Measurements from ENCODE around the gene ESAM.
A peak's percentile ranks its signal among the peaks of the same experiment; 100 is the strongest.

ESAM gene

GRCh38 chr11:124801014-124801413, 38.9 kb upstream of the ESAM start:
- no peaks in the 10 kb centered on the region for H3K9me3 ChIP-seq (ENCODE audit: control extremely low read depth in 1 of 5, control insufficient read depth in 4 of 5, insufficient read depth in 2 of 5, low read depth in 1 of 5, low read length in 4 of 5)
- ChIA-PET CTCF (interaction anchor here (0.7 to 6.0 kb wide), 12 partner anchors 18 to 139 kb away, joined by 3 to 43 read pairs (median 5); partner anchors contain the start of genes ESAM and VSIG2), POLR2A (no interaction called here)
- H3K36me3 ChIP-seq (ENCODE audit: control insufficient read depth in 4 of 4, insufficient read depth in 4 of 4, low read length in 3 of 4), result no peaks in the 10 kb centered on the region
- peaks cover 0 to 27% (median 16%) of the 10 kb centered on the region in 5 experiments for H3K27me3 ChIP-seq (replicated peaks in 2 of 5; ENCODE audit: control insufficient read depth in 4 of 5, insufficient read depth in 5 of 5, low read length in 4 of 5)
- peak overlapping the region in 6 of 7 experiments; percentile 72 to 85 (median 80) for H3K4me3 ChIP-seq (ENCODE audit: control insufficient read depth in 1 of 7, extremely low read depth in 1 of 7, insufficient read depth in 4 of 7, low read depth in 2 of 7, low read length in 6 of 7)
- DNase-seq, result peak in 2 of 3 donors; percentile 34 to 45
- WGBS (ENCODE audit: insufficient coverage), result 20% methylated on average over 2 of the region's 8 CpGs
- peaks cover 11 to 18% (median 15%) of the 10 kb centered on the region in 4 experiments for H3K4me1 ChIP-seq (ENCODE audit: control extremely low read depth in 1 of 4, control insufficient read depth in 4 of 4, insufficient read depth in 4 of 4, low read length in 3 of 4)
- no peak overlapping the region for H3K27ac ChIP-seq (ENCODE audit: insufficient read depth in 1 of 2, low read depth in 1 of 2, low read length in 2 of 2, poor library complexity in 1 of 2, severe bottlenecking in 2 of 2)

DNA sequence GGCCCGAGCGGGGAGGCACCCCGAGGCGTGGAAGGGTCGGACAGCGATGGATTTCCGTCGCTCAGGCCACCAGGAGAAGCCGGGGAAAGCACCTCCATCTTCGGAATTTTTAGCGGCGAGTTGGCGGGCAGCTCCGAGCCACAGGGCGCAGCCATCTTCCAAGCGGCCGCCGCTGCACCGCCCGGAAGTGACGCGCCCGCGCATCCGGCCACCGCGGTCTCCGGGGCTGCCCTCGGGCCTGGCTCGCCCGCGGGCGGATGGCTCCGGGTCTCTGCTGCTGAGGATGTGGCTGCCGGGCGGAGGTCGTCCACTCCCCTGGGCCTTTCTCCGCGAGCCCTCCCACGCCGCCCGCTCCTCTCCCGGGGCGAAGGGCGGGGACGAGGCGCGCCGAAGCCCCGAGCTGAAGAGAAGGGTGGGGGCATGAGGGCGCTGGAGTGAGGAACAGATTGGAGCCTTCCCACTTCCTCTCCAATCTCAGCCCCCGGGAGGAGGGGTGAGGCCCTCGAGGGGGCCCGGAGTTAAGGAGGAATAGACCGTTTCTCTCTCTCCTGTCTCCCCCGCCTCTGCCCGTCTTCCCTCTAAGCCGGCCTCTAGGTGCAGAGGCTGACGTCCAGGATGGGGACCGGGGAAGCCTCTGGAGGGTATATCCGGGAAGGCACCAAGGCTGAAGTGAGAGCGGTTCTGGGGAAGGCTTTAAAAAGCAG, 38.3 kb upstream of the ESAM start, which contains the start of gene MSANTD2:
Gene MSANTD2, minus strand, starts transcription at position 181 of the 704 bp plus-strand sequence. Its CDS starts 26 bp downstream, at position 155.
- under 1% methylated on average over 34 of the region's 62 CpGs for WGBS (ENCODE audit: insufficient coverage)
- peak within 1 kb of the TSS; percentile 72 to 85 (median 81) for H3K4me3 ChIP-seq (ENCODE audit: control insufficient read depth in 1 of 7, extremely low read depth in 1 of 7, insufficient read depth in 4 of 7, low read depth in 2 of 7, low read length in 6 of 7)
- POLR2A ChIA-PET, result interaction anchor here (0.9 kb wide), 1 partner anchor 127 kb away, joined by 3 read pairs; the partner anchor contains the start of gene SIAE
- no peaks in the 10 kb centered on the region for H3K9me3 ChIP-seq (ENCODE audit: control extremely low read depth in 1 of 5, control insufficient read depth in 4 of 5, insufficient read depth in 2 of 5, low read depth in 1 of 5, low read length in 4 of 5)
- DNase-seq, result peak; percentile 65 to 82 (median 74)
- CTCF ChIA-PET, result interaction anchor here (0.8 to 6.0 kb wide), 12 partner anchors 13 to 157 kb away, joined by 3 to 43 read pairs (median 6); partner anchors contain the start of genes ESAM and VSIG2
- peaks cover 0 to 20% (median 16%) of the 10 kb centered on the region in 5 experiments for H3K27me3 ChIP-seq (replicated peaks in 2 of 5; ENCODE audit: control insufficient read depth in 4 of 5, insufficient read depth in 5 of 5, low read length in 4 of 5)
- no peaks in the 10 kb centered on the region for H3K36me3 ChIP-seq (ENCODE audit: control insufficient read depth in 4 of 4, insufficient read depth in 4 of 4, low read length in 3 of 4)
- H3K4me1 ChIP-seq (ENCODE audit: control extremely low read depth in 1 of 4, control insufficient read depth in 4 of 4, insufficient read depth in 4 of 4, low read length in 3 of 4), result peaks cover 11 to 18% (median 15%) of the 10 kb centered on the region in 4 experiments
- peak within 1 kb of the TSS in 1 of 2 experiments; percentile 68 for H3K27ac ChIP-seq (ENCODE audit: insufficient read depth in 1 of 2, low read depth in 1 of 2, low read length in 2 of 2, poor library complexity in 1 of 2, severe bottlenecking in 2 of 2)

DNA sequence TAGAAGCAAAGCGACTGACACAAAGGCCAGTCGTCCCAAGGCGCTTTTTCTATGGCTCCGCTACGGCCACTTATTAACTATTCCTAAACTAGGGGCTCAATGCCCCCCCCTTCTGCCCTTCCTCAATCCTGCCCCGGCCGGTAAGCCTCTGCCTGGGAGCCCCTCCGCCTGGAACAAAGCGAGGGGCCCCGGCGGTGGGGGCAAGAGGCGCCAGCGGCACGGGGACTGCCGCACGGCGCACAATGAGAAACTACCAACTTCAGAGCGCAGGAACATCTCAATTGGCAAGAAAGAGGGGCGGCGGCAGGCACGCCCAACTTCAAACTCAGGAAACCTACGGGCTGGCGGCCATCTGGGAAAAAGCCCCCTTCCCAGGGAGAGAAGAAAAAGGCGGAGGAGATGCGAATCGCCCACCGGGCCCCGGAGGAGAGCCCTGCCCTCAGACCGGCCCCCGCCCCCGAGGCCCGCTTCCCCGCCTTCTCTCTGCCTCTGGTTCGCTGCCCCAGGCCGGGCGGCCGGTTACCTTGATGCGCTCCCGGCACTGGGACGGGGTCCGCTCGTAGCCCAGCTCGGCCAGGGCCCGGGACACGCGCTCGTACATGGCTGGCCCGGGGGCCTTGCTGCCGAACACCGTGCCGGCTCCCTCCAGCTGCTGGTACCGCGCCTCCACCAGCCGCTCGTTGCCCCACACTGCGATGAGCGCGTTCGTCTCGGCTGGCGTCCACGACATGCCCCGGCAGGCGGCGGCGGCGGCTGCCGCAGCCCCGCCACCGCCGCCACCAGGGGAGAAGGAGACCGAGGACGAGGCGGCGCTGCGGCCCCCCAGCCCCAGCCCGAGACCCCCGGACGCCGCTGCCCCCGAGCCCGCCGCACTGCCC, 37.5 kb upstream of the ESAM start:
- peak; percentile 36 to 70 (median 59) for DNase-seq
- Histone ChIP-seq H3K27me3 (replicated peaks in 2 of 5; ENCODE audit: control insufficient read depth in 4 of 5, insufficient read depth in 5 of 5, low read length in 4 of 5) (peaks cover 0 to 17% (median 16%) of the 10 kb centered on the region in 5 experiments), H3K4me3 (ENCODE audit: control insufficient read depth in 1 of 7, extremely low read depth in 1 of 7, insufficient read depth in 4 of 7, low read depth in 2 of 7, low read length in 6 of 7) (peak overlapping the region; percentile 72 to 85 (median 81)), H3K9me3 (ENCODE audit: control extremely low read depth in 1 of 5, control insufficient read depth in 4 of 5, insufficient read depth in 2 of 5, low read depth in 1 of 5, low read length in 4 of 5) (no peaks in the 10 kb centered on the region), H3K36me3 (ENCODE audit: control insufficient read depth in 4 of 4, insufficient read depth in 4 of 4, low read length in 3 of 4) (no peaks in the 10 kb centered on the region), H3K27ac (ENCODE audit: insufficient read depth in 1 of 2, low read depth in 1 of 2, low read length in 2 of 2, poor library complexity in 1 of 2, severe bottlenecking in 2 of 2) (peak overlapping the region in 1 of 2 experiments; percentile 68), H3K4me1 (ENCODE audit: control extremely low read depth in 1 of 4, control insufficient read depth in 4 of 4, insufficient read depth in 4 of 4, low read length in 3 of 4) (peaks cover 11 to 18% (median 15%) of the 10 kb centered on the region in 4 experiments)
- under 1% methylated on average over 64 of the region's 83 CpGs for WGBS (ENCODE audit: insufficient coverage)
- CTCF ChIA-PET, result interaction anchor here (0.8 to 6.0 kb wide), 16 partner anchors 9 to 157 kb away, joined by 3 to 43 read pairs (median 6); partner anchors contain the start of genes ESAM and ROBO3
- POLR2A ChIA-PET, result interaction anchor here (0.9 kb wide), 1 partner anchor 127 kb away, joined by 3 read pairs; the partner anchor contains the start of gene SIAE

DNA sequence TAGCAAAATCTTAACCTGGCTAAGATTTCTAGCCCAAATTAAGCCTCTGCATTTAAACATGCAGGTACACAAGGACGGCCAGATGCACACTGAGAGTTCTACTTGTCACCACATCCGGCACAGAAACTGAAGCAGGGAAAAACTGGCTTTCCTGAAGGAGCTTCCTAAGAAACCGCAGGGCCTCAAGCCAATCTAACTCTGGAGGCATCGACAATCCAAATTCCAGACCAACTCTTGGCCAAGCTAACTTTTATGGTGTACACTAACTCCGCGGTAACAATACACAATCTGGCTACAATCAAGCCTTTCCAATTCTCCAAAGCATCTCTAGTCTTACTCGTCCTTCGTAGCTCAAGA, 36.9 kb upstream of the ESAM start:
- H3K27ac ChIP-seq (ENCODE audit: insufficient read depth in 1 of 2, low read depth in 1 of 2, low read length in 2 of 2, poor library complexity in 1 of 2, severe bottlenecking in 2 of 2), result no peak overlapping the region
- no peaks in the 10 kb centered on the region for H3K36me3 ChIP-seq (ENCODE audit: control insufficient read depth in 4 of 4, insufficient read depth in 4 of 4, low read length in 3 of 4)
- ChIA-PET CTCF (interaction anchor here (0.8 to 6.0 kb wide), 13 partner anchors 8 to 156 kb away, joined by 3 to 43 read pairs (median 5); partner anchors contain the start of genes ESAM and ROBO3), POLR2A (no interaction called here)
- peaks cover 0 to 17% (median 14%) of the 10 kb centered on the region in 5 experiments for H3K27me3 ChIP-seq (replicated peaks in 2 of 5; ENCODE audit: control insufficient read depth in 4 of 5, insufficient read depth in 5 of 5, low read length in 4 of 5)
- H3K4me1 ChIP-seq (ENCODE audit: control extremely low read depth in 1 of 4, control insufficient read depth in 4 of 4, insufficient read depth in 4 of 4, low read length in 3 of 4), result peaks cover 11 to 18% (median 15%) of the 10 kb centered on the region in 4 experiments
- WGBS (ENCODE audit: insufficient coverage), result 10% methylated on average over 8 of the region's 8 CpGs
- H3K9me3 ChIP-seq (ENCODE audit: control extremely low read depth in 1 of 5, control insufficient read depth in 4 of 5, insufficient read depth in 2 of 5, low read depth in 1 of 5, low read length in 4 of 5), result no peaks in the 10 kb centered on the region
- peak overlapping the region in 6 of 7 experiments; percentile 72 to 85 (median 80) for H3K4me3 ChIP-seq (ENCODE audit: control insufficient read depth in 1 of 7, extremely low read depth in 1 of 7, insufficient read depth in 4 of 7, low read depth in 2 of 7, low read length in 6 of 7)
- DNase-seq, result peak in 1 of 3 donors; percentile 16

DNA sequence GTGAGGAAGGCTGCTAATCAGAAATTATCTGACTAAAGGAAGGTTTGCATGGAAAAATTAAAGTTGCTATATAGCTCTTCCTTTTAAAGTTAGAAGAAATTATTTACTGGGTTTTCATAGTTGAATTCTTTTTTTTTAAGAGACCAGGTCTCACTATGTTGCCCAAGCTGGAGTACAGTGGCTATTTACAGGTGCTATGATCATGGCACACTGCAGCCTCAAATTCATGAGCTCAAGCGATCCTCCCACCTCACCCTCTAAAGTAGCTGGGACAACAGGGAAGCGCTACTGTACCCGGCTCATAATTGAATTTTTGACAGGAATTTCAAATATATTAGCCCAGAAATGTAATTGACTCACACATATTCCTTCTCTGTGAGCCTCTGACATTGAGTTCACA, 34.2 kb upstream of the ESAM start:
- DNase-seq, result no peak
- POLR2A ChIA-PET, result no interaction called here
- no peaks in the 10 kb centered on the region for H3K9me3 ChIP-seq (ENCODE audit: control extremely low read depth in 1 of 5, control insufficient read depth in 4 of 5, insufficient read depth in 2 of 5, low read depth in 1 of 5, low read length in 4 of 5)

GRCh38 chr11:124793466-124794278, 31.6 kb upstream of the ESAM start:
- 100% methylated on average over 2 of the region's 2 CpGs for WGBS (ENCODE audit: insufficient coverage)
- Histone ChIP-seq H3K36me3 (ENCODE audit: control insufficient read depth in 4 of 4, insufficient read depth in 4 of 4, low read length in 3 of 4) (no peaks in the 10 kb centered on the region), H3K27me3 (replicated peaks in 2 of 5; ENCODE audit: control insufficient read depth in 4 of 5, insufficient read depth in 5 of 5, low read length in 4 of 5) (peaks cover 0 to 8% (median 0%) of the 10 kb centered on the region in 5 experiments), H3K27ac (ENCODE audit: insufficient read depth in 1 of 2, low read depth in 1 of 2, low read length in 2 of 2, poor library complexity in 1 of 2, severe bottlenecking in 2 of 2) (no peak overlapping the region), H3K4me1 (ENCODE audit: control extremely low read depth in 1 of 4, control insufficient read depth in 4 of 4, insufficient read depth in 4 of 4, low read length in 3 of 4) (peaks cover 0 to 3% (median 2%) of the 10 kb centered on the region in 4 experiments), H3K4me3 (ENCODE audit: control insufficient read depth in 1 of 7, extremely low read depth in 1 of 7, insufficient read depth in 4 of 7, low read depth in 2 of 7, low read length in 6 of 7) (no peak overlapping the region), H3K9me3 (ENCODE audit: control extremely low read depth in 1 of 5, control insufficient read depth in 4 of 5, insufficient read depth in 2 of 5, low read depth in 1 of 5, low read length in 4 of 5) (no peaks in the 10 kb centered on the region)
- DNase-seq, result peak; percentile 66 to 81 (median 76)
- CTCF ChIA-PET, result interaction anchor here (0.8 to 8.7 kb wide), 23 partner anchors 11 to 171 kb away, joined by 3 to 56 read pairs (median 6); partner anchors contain the start of gene TBRG1
- POLR2A ChIA-PET, result no interaction called here

More for the DNA sequence above, 34.2 kb upstream of the ESAM start:
- H3K36me3 ChIP-seq (ENCODE audit: control insufficient read depth in 4 of 4, insufficient read depth in 4 of 4, low read length in 3 of 4), result no peaks in the 10 kb centered on the region
- peaks cover 11 to 18% (median 15%) of the 10 kb centered on the region in 4 experiments for H3K4me1 ChIP-seq (ENCODE audit: control extremely low read depth in 1 of 4, control insufficient read depth in 4 of 4, insufficient read depth in 4 of 4, low read length in 3 of 4)
- CTCF ChIA-PET, result interaction anchor here (0.6 to 3.7 kb wide), 6 partner anchors 9 to 151 kb away, joined by 3 to 28 read pairs (median 3); no protein-coding TSS in a partner anchor
- H3K4me3 ChIP-seq (ENCODE audit: control insufficient read depth in 1 of 7, extremely low read depth in 1 of 7, insufficient read depth in 4 of 7, low read depth in 2 of 7, low read length in 6 of 7), result no peak overlapping the region
- peaks cover 0 to 8% (median 0%) of the 10 kb centered on the region in 5 experiments for H3K27me3 ChIP-seq (replicated peaks in 2 of 5; ENCODE audit: control insufficient read depth in 4 of 5, insufficient read depth in 5 of 5, low read length in 4 of 5)
- H3K27ac ChIP-seq (ENCODE audit: insufficient read depth in 1 of 2, low read depth in 1 of 2, low read length in 2 of 2, poor library complexity in 1 of 2, severe bottlenecking in 2 of 2), result no peak overlapping the region
- WGBS (ENCODE audit: insufficient coverage), result 100% methylated on average over 3 of the region's 3 CpGs

Measured in common myeloid progenitor, CD34-positive (primary cell).